ENCODE measurements around the gene TCEANC2.

The TCEANC2 gene

GRCh38 chr1:54114001-54114400, 60.6 kb downstream of the TCEANC2 start:
- DNase-seq (ENCODE audit: low read depth in 2 of 2), result no peak

GRCh38 chr1:54114955-54115354, 61.5 kb downstream of the TCEANC2 start:
- DNase-seq (ENCODE audit: low read depth in 2 of 2), result no peak

GRCh38 chr1:54115520-54115919, 62.1 kb downstream of the TCEANC2 start:
- no peak for DNase-seq (ENCODE audit: low read depth in 2 of 2)

- DNase-seq (ENCODE audit: low read depth in 2 of 2), result no peak
These were observed 64.6 kb downstream of the TCEANC2 start for GRCh38 chr1:54117815-54118563.

GRCh38 chr1:54118704-54119103, 65.3 kb downstream of the TCEANC2 start:
- no peak for DNase-seq (ENCODE audit: low read depth in 2 of 2)

GRCh38 chr1:54120018-54120697, 66.8 kb downstream of the TCEANC2 start:
- DNase-seq (ENCODE audit: low read depth in 2 of 2), result no peak

GRCh38 chr1:54120698-54121481, 67.5 kb downstream of the TCEANC2 start:
- no peak for DNase-seq (ENCODE audit: low read depth in 2 of 2)

- DNase-seq (ENCODE audit: low read depth in 2 of 2), result peak; percentile 31 to 35
These were observed 68.2 kb downstream of the TCEANC2 start for GRCh38 chr1:54121482-54122134.

GRCh38 chr1:54122135-54122751, 68.8 kb downstream of the TCEANC2 start:
- no peak for DNase-seq (ENCODE audit: low read depth in 2 of 2)

GRCh38 chr1:54122992-54123391, 69.6 kb downstream of the TCEANC2 start:
- no peak for DNase-seq (ENCODE audit: low read depth in 2 of 2)

GRCh38 chr1:54124472-54124871, 71.1 kb downstream of the TCEANC2 start:
- DNase-seq (ENCODE audit: low read depth in 2 of 2), result no peak

GRCh38 chr1:54124906-54125305, 71.5 kb downstream of the TCEANC2 start:
- DNase-seq (ENCODE audit: low read depth in 2 of 2), result no peak

GRCh38 chr1:54125386-54126070, 72.1 kb downstream of the TCEANC2 start:
- DNase-seq (ENCODE audit: low read depth in 2 of 2), result no peak

GRCh38 chr1:54126271-54126815, 72.9 kb downstream of the TCEANC2 start:
- DNase-seq (ENCODE audit: low read depth in 2 of 2), result no peak

GRCh38 chr1:54127594-54128300, 74.3 kb downstream of the TCEANC2 start:
- no peak for DNase-seq (ENCODE audit: low read depth in 2 of 2)

- DNase-seq (ENCODE audit: low read depth in 2 of 2), result no peak
These were observed 76.5 kb downstream of the TCEANC2 start for GRCh38 chr1:54129858-54130257.

GRCh38 chr1:54131419-54131818, 78.0 kb downstream of the TCEANC2 start:
- DNase-seq (ENCODE audit: low read depth in 2 of 2), result no peak

- no peak for DNase-seq (ENCODE audit: low read depth in 2 of 2)
These were observed 79.1 kb downstream of the TCEANC2 start for GRCh38 chr1:54132495-54132894.

- no peak for DNase-seq (ENCODE audit: low read depth in 2 of 2)
These were observed 80.9 kb downstream of the TCEANC2 start for GRCh38 chr1:54134295-54134694.

Data from activated CD8-positive, alpha-beta memory T cell treated with anti-CD3 and anti-CD28 coated beads for 4 hours (primary cell).